Naive thymus-derived CD4-positive, alpha-beta T cell (primary cell): ENCODE results near the gene TPST1. TPM values are rescaled to one million over a fixed set of nuclear protein-coding genes. Genes with fewer than 3 reads are reported as not detected.
A peak's percentile ranks its signal among the peaks of the same experiment; 100 is the strongest.
"Not testable (repeated sequence)": the region's sequence is repeated elsewhere in the genome, so short reads cannot be mapped to it uniquely, and the experiment has no call there.

Experiments
- ATAC-seq: fragments of 150-1000 bp; cut with Tn5 transposase; 2 replicates; pipeline ENCODE4 v1.10.0; 2021; ENCODE audit warnings: mild to moderate bottlenecking, moderate library complexity
- CTCF ChIA-PET: fragments of 350-600 bp; sonication (Branson Sonifier 250); formaldehyde crosslinking; loops from one replicate; lab custom pipeline; 2021; ENCODE audit warnings: antibody characterized with exemption; lab: Charles Lee
- POLR2A ChIA-PET: fragments of 350-600 bp; sonication (Branson Sonifier 250); formaldehyde crosslinking; loops from one replicate; lab custom pipeline; 2021; ENCODE audit warnings: antibody characterized with exemption, inconsistent platforms; lab: Charles Lee
- DNase-seq, 9 donors: peaks; one replicate each; pipeline versions ENCODE4 v3.0.0 to v3.0.0-alpha.2; 2020 to 2022; ENCODE audit warnings: mixed read lengths in 1 of 9
- H3K27ac ChIP-seq: one replicate; pipeline ENCODE4 v1.7.0; 2013; ENCODE audit warnings: mild to moderate bottlenecking, low read depth, low read length, moderate library complexity
- H3K27me3 ChIP-seq, 2 donors: one replicate each; pipeline ENCODE4 v1.7.0; 2013; ENCODE audit warnings: low read length in 2 of 2, mild to moderate bottlenecking in 2 of 2, moderate library complexity in 2 of 2; ENCODE audit not compliant: control insufficient read depth in 2 of 2, insufficient read depth in 2 of 2
- H3K36me3 ChIP-seq, 3 experiments: 1 replicate in 2 of 3; 2 replicates in 1 of 3; pipeline ENCODE4 v1.7.0; 2013; ENCODE audit warnings: low read length in 3 of 3, mild to moderate bottlenecking in 3 of 3, moderate library complexity in 1 of 3; ENCODE audit not compliant: insufficient read depth in 3 of 3, control insufficient read depth in 2 of 3
- H3K4me1 ChIP-seq, 2 donors: one replicate each; pipeline ENCODE4 v1.7.0; 2013; ENCODE audit warnings: low read length in 2 of 2, mild to moderate bottlenecking in 2 of 2, moderate library complexity in 1 of 2; ENCODE audit not compliant: control insufficient read depth in 2 of 2, insufficient read depth in 2 of 2
- H3K4me3 ChIP-seq: 2 replicates; pipeline ENCODE4 v1.7.0; 2013; ENCODE audit warnings: mild to moderate bottlenecking, low read length
- H3K9me3 ChIP-seq, 3 experiments: 1 replicate in 2 of 3; 2 replicates in 1 of 3; pipeline ENCODE4 v1.7.0; 2013; ENCODE audit warnings: low read length in 3 of 3; ENCODE audit not compliant: control insufficient read depth in 2 of 3
- H3K27ac Mint-ChIP-seq, 9 donors: one replicate each; pipeline ENCODE4 v1.8.0; 2020 to 2022; ENCODE audit warnings: mixed read lengths in 9 of 9, mild to moderate bottlenecking in 8 of 9, moderate library complexity in 5 of 9, inconsistent platforms in 2 of 9
- H3K27me3 Mint-ChIP-seq, 5 donors: one replicate each; pipeline ENCODE4 v1.8.0; 2021 to 2022; ENCODE audit warnings: mixed read lengths in 5 of 5, mild to moderate bottlenecking in 1 of 5
- H3K36me3 Mint-ChIP-seq, 5 donors: one replicate each; pipeline ENCODE4 v1.8.0; 2020 to 2022; ENCODE audit warnings: mixed read lengths in 5 of 5, mild to moderate bottlenecking in 3 of 5, inconsistent platforms in 1 of 5
- H3K4me1 Mint-ChIP-seq, 7 donors: one replicate each; pipeline ENCODE4 v1.8.0; 2020 to 2022; ENCODE audit warnings: mixed read lengths in 7 of 7, mild to moderate bottlenecking in 3 of 7, inconsistent platforms in 1 of 7
- H3K4me3 Mint-ChIP-seq, 10 donors: one replicate each; pipeline ENCODE4 v1.8.0; 2020 to 2022; ENCODE audit warnings: mild to moderate bottlenecking in 10 of 10, mixed read lengths in 10 of 10, moderate library complexity in 6 of 10, inconsistent platforms in 2 of 10
- H3K9me3 Mint-ChIP-seq, 11 donors: one replicate each; pipeline ENCODE4 v1.8.0; 2020 to 2022; ENCODE audit warnings: mixed read lengths in 11 of 11, mild to moderate bottlenecking in 4 of 11, inconsistent platforms in 1 of 11, moderate library complexity in 1 of 11
- intact Hi-C, 2 donors: fragments of 100-400 bp; cut with micrococcal nuclease; formaldehyde crosslinking; loops; one replicate each; pipeline ENCODE4 v1.15.1; 2023
- polyA plus RNA-seq, 2 donors: library from polyadenylated mRNA; unstranded; fragments of 300-500 nt; fragmentation: Illumina TruSeq; gene quantifications; one replicate each; pipeline ENCODE4 v1.2.3, GENCODE V29; 2021
- total RNA-seq, 6 experiments: library from RNA in 5 of 6; stranded (reverse) in 5 of 6; gene quantifications; 1 replicate in 5 of 6; 2 replicates in 1 of 6; pipeline ENCODE4 v1.2.3 and lab custom pipeline; 2021 to 2026

The TPST1 gene
- total RNA-seq (1 to 10 TPM in 4 of 5 experiments, under 1 TPM in 1; 0.70 to 5.0 (median 2.7) TPM), polyA plus RNA-seq (1 to 10 TPM; 2.2 to 5.5 TPM), total RNA-seq (lab: John Stamatoyannopoulos, UW) (7.4 reads per million, percentile 30 among the genes with 10 or more reads in this experiment)

DNA sequence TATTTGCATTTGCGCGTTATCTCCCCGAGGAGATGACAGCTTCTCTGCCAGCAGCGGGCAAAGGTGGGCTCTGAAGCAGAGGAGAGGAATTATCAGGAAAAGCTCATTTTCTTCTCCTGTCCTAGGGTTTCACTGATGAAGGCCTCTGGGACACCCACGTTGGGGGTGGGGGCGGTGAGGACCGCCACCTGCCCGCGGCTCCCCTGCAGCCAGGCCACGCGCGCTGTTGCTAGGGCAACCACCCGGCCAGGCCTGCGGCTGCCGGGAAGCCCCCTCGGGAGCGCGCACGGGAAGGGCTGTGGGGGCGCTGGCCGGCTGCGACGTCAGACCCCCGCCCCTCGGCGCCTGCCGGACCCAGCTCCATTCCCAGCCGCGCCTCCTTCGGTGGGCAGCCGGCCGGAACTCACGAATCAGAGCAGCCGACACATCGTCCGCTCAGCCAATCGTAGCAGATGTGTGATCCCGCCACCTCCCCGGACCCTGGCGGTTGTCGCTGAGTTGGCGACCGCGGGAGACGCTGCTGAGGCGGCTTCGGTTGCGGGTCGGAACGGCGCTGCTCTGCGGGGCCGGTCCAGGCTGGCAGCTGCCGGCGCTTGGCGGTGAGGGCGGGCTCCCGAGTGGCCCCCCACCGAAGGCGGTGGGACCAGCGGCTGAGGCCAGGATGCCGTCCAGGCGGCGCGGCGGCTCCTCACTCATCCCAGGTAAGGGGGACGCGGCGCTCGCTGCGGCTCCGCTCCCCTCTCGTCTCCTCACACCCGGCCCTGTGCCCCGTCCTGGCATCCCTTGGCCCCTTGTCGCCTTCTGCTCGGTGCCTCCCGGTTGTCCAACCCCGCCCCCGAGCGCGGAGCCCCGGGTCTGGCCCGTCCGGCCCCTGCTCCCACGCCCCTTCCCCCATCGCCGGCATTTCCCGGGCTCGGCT, at the start of gene TPST1:
Gene TPST1, plus strand, starts transcription at position 513 of the 919 bp plus-strand sequence. CDS start 35,092 bp downstream, outside the sequence.
- H3K4me1 Mint-ChIP-seq, result peaks cover 26 to 57% (median 46%) of the 10 kb centered on the region in 7 donors
- POLR2A ChIA-PET, result interaction anchor here (1.4 to 1.5 kb wide), 2 partner anchors 17 to 289 kb away, joined by 3 to 6 read pairs; no protein-coding TSS in a partner anchor

DNA sequence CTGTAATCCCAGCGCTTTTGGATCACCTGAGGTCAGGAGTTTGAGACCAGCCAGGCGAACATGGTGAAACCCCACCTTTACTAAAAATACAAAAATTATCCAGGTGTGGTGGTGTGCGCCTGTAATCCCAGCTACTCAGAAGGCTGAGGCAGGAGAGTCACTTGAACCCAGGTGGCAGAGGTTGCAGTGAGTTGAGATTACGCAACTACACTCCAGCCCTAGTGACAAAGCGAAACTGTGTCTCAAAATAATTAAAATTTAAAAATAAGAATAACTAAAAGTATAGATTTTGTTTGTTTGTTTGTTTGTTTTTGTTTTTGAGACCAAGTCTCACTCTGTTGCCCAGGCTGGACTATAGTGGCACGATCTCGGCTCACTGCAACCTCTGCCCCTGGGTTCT, 49.1 kb upstream of the TPST1 start:
- H3K4me3 Mint-ChIP-seq, H3K27me3 ChIP-seq, H3K4me1 ChIP-seq, H3K4me3 ChIP-seq, POLR2A ChIA-PET, H3K27ac Mint-ChIP-seq, ATAC-seq, CTCF ChIA-PET, H3K27ac ChIP-seq, H3K4me1 Mint-ChIP-seq, H3K27me3 Mint-ChIP-seq, DNase-seq, intact Hi-C loops: not testable (repeated sequence)
- Histone ChIP-seq H3K36me3 (peaks cover 10 to 50% (median 14%) of the 10 kb centered on the region in 3 experiments), H3K9me3 (peaks cover 0 to 10% (median 0%) of the 10 kb centered on the region in 3 experiments)
- peaks cover 10 to 54% (median 40%) of the 10 kb centered on the region in 5 donors for H3K36me3 Mint-ChIP-seq
- H3K9me3 Mint-ChIP-seq, result peaks cover 0 to 38% (median 8%) of the 10 kb centered on the region in 11 donors

More for the DNA sequence above, at the start of gene TPST1:
- no peaks in the 10 kb centered on the region for H3K9me3 ChIP-seq
- intact Hi-C loops, result loop anchor here (1.0 to 10.0 kb wide), 10 partner anchors 90 to 1893 kb away; partner anchors contain the start of genes CRCP (in 2 of the 2), GUSB (in 2 of the 2), SBDS (in 1 of the 2) and TYW1 (in 1 of the 2)
- peaks cover 0 to 6% (median 0%) of the 10 kb centered on the region in 3 experiments for H3K36me3 ChIP-seq
- peak within 1 kb of the TSS in 8 of 9 donors; percentile 75 to 91 (median 83) for H3K27ac Mint-ChIP-seq
- ATAC-seq (peak; percentile 94), DNase-seq (peak; percentile 69 to 83 (median 78))
- peaks cover 0 to 30% of the 10 kb centered on the region in 2 donors for H3K4me1 ChIP-seq
- no peaks in the 10 kb centered on the region for H3K27me3 ChIP-seq
- H3K36me3 Mint-ChIP-seq, result no peaks in the 10 kb centered on the region
- H3K4me3 Mint-ChIP-seq, result peak within 1 kb of the TSS; percentile 90 to 98 (median 92)
- H3K9me3 Mint-ChIP-seq, result peaks cover 0 to 3% (median 0%) of the 10 kb centered on the region in 11 donors
- CTCF ChIA-PET, result interaction anchor here (1.4 kb wide), 1 partner anchor 9 kb away, joined by 3 read pairs; no protein-coding TSS in a partner anchor
- peak within 1 kb of the TSS; percentile 49 for H3K4me3 ChIP-seq
- H3K27ac ChIP-seq, result peak within 1 kb of the TSS; percentile 60
- H3K27me3 Mint-ChIP-seq, result peaks cover 0 to 48% (median 6%) of the 10 kb centered on the region in 5 donors

GRCh38 chr7:66157060-66157459, 48.1 kb upstream of the TPST1 start:
- Mint-ChIP-seq H3K36me3 (peaks cover 7 to 47% (median 37%) of the 10 kb centered on the region in 5 donors), H3K4me3 (no peak overlapping the region), H3K27ac (no peak overlapping the region), H3K4me1 (no peaks in the 10 kb centered on the region), H3K9me3 (peaks cover 0 to 38% (median 8%) of the 10 kb centered on the region in 11 donors), H3K27me3 (no peaks in the 10 kb centered on the region)
- no peak overlapping the region for H3K4me3 ChIP-seq
- ATAC-seq, result no peak
- no peak for DNase-seq
- intact Hi-C loops, result no loop called here
- POLR2A ChIA-PET, result no interaction called here
- H3K27ac ChIP-seq, result no peak overlapping the region
- no peaks in the 10 kb centered on the region for H3K4me1 ChIP-seq
- peaks cover 7 to 41% (median 9%) of the 10 kb centered on the region in 3 experiments for H3K36me3 ChIP-seq
- peaks cover 0 to 10% (median 0%) of the 10 kb centered on the region in 3 experiments for H3K9me3 ChIP-seq
- H3K27me3 ChIP-seq, result no peaks in the 10 kb centered on the region
- CTCF ChIA-PET, result no interaction called here

DNA sequence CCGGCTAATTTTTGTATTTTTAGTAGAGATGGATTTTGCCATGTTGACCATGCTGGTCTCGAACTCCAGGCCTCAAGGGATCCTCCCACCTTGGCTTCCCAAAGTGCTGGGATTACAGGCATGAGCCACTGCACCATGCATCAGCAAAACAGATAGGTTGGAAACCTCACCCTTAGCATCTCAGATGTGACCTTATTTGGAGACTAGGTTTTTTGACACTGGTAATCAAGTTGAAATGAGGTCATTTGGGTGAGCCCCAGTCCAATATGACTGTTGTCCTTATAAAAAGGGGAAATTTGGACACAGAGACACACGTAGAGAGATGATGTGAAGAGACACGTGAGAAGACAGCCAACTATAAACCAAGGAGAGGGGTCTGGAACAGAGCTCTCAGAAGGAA, 42.5 kb upstream of the TPST1 start:
- Histone ChIP-seq H3K9me3 (peaks cover 0 to 10% (median 0%) of the 10 kb centered on the region in 3 experiments), H3K36me3 (peaks cover 0 to 9% (median 0%) of the 10 kb centered on the region in 3 experiments), H3K4me1 (no peaks in the 10 kb centered on the region), H3K4me3 (no peak overlapping the region), H3K27ac (no peak overlapping the region), H3K27me3 (no peaks in the 10 kb centered on the region)
- intact Hi-C loops, result no loop called here
- ATAC-seq (no peak), DNase-seq (no peak)
- Mint-ChIP-seq H3K4me1 (peaks cover 0 to 1% (median 0%) of the 10 kb centered on the region in 7 donors), H3K27ac (no peak overlapping the region), H3K4me3 (no peak overlapping the region), H3K36me3 (peaks cover 0 to 16% (median 13%) of the 10 kb centered on the region in 5 donors), H3K27me3 (no peaks in the 10 kb centered on the region), H3K9me3 (peaks cover 0 to 29% (median 8%) of the 10 kb centered on the region in 11 donors)
- POLR2A ChIA-PET, result no interaction called here
- CTCF ChIA-PET, result no interaction called here

GRCh38 chr7:66163186-66163610, 41.9 kb upstream of the TPST1 start:
- Mint-ChIP-seq H3K27me3 (no peaks in the 10 kb centered on the region), H3K36me3 (peaks cover 0 to 12% (median 9%) of the 10 kb centered on the region in 5 donors), H3K4me3 (no peak overlapping the region), H3K9me3 (peaks cover 0 to 25% (median 6%) of the 10 kb centered on the region in 11 donors), H3K27ac (peak overlapping the region in 1 of 9 donors; percentile 20), H3K4me1 (peaks cover 0 to 1% (median 0%) of the 10 kb centered on the region in 7 donors)
- H3K27me3 ChIP-seq, result no peaks in the 10 kb centered on the region
- ATAC-seq, result no peak
- H3K4me3 ChIP-seq, result no peak overlapping the region
- DNase-seq, result no peak
- no peaks in the 10 kb centered on the region for H3K4me1 ChIP-seq
- CTCF ChIA-PET, result no interaction called here
- intact Hi-C loops, result no loop called here
- H3K9me3 ChIP-seq, result peaks cover 0 to 6% (median 0%) of the 10 kb centered on the region in 3 experiments
- POLR2A ChIA-PET, result no interaction called here
- H3K27ac ChIP-seq, result no peak overlapping the region
- H3K36me3 ChIP-seq, result peaks cover 0 to 4% (median 0%) of the 10 kb centered on the region in 3 experiments

DNA sequence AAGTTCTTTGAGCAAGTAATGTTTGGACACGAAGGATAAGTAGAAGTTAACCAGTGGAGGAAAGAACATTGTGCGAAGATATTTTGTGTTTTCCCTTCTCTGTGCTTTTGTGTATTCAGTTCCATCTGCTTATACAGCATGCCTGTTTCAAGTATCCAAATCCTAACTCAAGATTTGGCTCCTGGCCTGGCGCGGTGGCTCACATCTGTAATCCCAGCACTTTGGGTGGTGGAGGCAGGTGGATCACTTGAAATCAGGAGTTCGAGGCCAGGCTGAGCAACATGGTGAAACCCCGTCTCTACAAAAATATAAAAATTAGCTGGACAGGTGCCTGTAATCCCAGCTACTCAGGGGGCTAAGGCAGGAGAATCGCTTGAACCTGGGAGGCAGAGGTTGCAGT, 40.8 kb upstream of the TPST1 start:
- H3K27me3 ChIP-seq, result no peaks in the 10 kb centered on the region
- H3K4me3 ChIP-seq, result no peak overlapping the region
- CTCF ChIA-PET, result no interaction called here
- POLR2A ChIA-PET, result no interaction called here
- H3K4me1 ChIP-seq, result no peaks in the 10 kb centered on the region
- Mint-ChIP-seq H3K27me3 (no peaks in the 10 kb centered on the region), H3K4me3 (no peak overlapping the region), H3K36me3 (peaks cover 0 to 7% (median 3%) of the 10 kb centered on the region in 5 donors), H3K9me3 (peaks cover 0 to 13% (median 3%) of the 10 kb centered on the region in 11 donors), H3K27ac (no peak overlapping the region), H3K4me1 (peaks cover 0 to 1% (median 0%) of the 10 kb centered on the region in 7 donors)
- no peak for DNase-seq
- H3K9me3 ChIP-seq, result no peaks in the 10 kb centered on the region
- intact Hi-C loops, result no loop called here
- ATAC-seq, result no peak
- no peak overlapping the region for H3K27ac ChIP-seq
- no peaks in the 10 kb centered on the region for H3K36me3 ChIP-seq
